ENCODE results near the gene TBX10.

The TBX10 gene

DNA sequence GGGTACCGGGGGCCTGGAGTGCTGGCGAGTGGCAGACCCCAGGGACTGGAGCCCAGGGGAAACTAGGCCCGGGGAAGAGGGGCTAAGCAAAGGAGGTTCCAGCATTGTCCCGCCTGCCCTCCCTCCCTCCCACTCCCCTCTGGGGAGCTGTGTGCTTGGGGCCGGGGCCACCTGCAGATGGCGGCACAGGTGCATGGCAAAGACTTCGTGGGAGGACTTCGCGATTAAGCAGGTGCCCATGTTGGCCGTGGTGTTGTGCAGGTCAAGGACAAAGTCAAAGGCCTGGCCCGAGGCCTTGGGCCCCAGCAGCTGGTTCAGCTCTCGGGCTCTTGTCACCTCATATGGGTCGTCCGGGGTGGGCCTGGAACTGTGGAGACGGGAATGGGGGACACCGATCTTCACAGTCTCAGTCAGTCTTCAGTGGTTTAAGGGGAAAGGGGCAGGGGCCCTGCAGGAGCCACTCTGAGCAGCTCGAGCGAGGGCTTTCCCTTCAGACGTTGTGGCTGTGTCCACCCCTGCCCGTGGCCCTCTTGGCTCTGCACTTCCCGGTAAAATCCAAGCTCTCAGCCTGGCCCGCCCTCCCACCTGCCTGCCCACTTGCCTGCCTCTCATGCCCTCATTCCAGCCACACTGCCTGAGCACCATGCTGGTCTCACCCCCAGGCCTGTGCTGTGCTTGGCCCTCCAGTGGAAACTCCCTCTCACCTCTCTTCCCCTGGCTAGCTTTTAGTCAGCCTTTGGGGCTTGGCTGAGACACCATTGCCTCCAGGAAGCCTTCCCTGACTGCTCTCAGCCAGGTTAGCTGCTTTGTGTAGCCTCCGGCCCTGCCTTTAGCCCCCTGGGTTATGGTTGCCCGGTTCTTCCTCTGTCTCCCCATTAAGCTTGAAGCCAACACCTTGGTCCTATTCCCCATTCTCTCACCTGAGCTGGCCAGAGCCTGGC, 6.2 kb upstream of the TBX10 start:
- H3K4me2 ChIP-seq (ENCODE audit: low read depth, low read length) = peak overlapping the region; percentile 38; the same call in 1 of the 2 replicates
- peak overlapping the region; percentile 59 for H2AFZ ChIP-seq (ENCODE audit: low read length)
- peaks cover 21% of the 10 kb centered on the region for H3F3A ChIP-seq (ENCODE audit: insufficient read depth, low read length)
- H3K27me3 ChIP-seq (replicated peaks; ENCODE audit: insufficient read depth, low read length) = peaks cover 5% of the 10 kb centered on the region; the same call in 1 of the 2 replicates
- no peak overlapping the region for H3K9ac ChIP-seq (ENCODE audit: low read length)
- TF ChIP-seq EZH2 (optimal IDR thresholded peaks at IDR 0.05; ENCODE audit: low read depth, low read length) (no peak), EZH2phosphoT487 (IDR thresholded peaks at IDR 0.05; ENCODE audit: low read length) (no peak)
- TF ChIP-seq, protein P1, sequence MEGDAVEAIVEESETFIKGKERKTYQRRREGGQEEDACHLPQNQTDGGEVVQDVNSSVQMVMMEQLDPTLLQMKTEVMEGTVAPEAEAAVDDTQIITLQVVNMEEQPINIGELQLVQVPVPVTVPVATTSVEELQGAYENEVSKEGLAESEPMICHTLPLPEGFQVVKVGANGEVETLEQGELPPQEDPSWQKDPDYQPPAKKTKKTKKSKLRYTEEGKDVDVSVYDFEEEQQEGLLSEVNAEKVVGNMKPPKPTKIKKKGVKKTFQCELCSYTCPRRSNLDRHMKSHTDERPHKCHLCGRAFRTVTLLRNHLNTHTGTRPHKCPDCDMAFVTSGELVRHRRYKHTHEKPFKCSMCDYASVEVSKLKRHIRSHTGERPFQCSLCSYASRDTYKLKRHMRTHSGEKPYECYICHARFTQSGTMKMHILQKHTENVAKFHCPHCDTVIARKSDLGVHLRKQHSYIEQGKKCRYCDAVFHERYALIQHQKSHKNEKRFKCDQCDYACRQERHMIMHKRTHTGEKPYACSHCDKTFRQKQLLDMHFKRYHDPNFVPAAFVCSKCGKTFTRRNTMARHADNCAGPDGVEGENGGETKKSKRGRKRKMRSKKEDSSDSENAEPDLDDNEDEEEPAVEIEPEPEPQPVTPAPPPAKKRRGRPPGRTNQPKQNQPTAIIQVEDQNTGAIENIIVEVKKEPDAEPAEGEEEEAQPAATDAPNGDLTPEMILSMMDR (IDR thresholded peaks at IDR 0.05; ENCODE audit: low read length) = no peak
- H3K4me1 ChIP-seq (ENCODE audit: low read length) = peaks cover 36% of the 10 kb centered on the region
- H3K36me3 ChIP-seq (replicated peaks; ENCODE audit: insufficient read depth, low read length) = no peaks in the 10 kb centered on the region
- no peaks in the 10 kb centered on the region for H3K79me2 ChIP-seq (ENCODE audit: low read length)
- no peak overlapping the region for H3K4me3 ChIP-seq (ENCODE audit: low read length)
- no peaks in the 10 kb centered on the region for H4K20me1 ChIP-seq (ENCODE audit: insufficient read depth, low read length)
- H3K9me2 ChIP-seq (replicated peaks; ENCODE audit: insufficient read depth, low read length) = no peaks in the 10 kb centered on the region
- H3K9me3 ChIP-seq (replicated peaks; ENCODE audit: insufficient read depth, low read length) = no peaks in the 10 kb centered on the region
- no peak for DNase-seq
- peak overlapping the region; percentile 1; the same call in 1 of the 2 replicates for H3K27ac ChIP-seq (ENCODE audit: low read length)

DNA sequence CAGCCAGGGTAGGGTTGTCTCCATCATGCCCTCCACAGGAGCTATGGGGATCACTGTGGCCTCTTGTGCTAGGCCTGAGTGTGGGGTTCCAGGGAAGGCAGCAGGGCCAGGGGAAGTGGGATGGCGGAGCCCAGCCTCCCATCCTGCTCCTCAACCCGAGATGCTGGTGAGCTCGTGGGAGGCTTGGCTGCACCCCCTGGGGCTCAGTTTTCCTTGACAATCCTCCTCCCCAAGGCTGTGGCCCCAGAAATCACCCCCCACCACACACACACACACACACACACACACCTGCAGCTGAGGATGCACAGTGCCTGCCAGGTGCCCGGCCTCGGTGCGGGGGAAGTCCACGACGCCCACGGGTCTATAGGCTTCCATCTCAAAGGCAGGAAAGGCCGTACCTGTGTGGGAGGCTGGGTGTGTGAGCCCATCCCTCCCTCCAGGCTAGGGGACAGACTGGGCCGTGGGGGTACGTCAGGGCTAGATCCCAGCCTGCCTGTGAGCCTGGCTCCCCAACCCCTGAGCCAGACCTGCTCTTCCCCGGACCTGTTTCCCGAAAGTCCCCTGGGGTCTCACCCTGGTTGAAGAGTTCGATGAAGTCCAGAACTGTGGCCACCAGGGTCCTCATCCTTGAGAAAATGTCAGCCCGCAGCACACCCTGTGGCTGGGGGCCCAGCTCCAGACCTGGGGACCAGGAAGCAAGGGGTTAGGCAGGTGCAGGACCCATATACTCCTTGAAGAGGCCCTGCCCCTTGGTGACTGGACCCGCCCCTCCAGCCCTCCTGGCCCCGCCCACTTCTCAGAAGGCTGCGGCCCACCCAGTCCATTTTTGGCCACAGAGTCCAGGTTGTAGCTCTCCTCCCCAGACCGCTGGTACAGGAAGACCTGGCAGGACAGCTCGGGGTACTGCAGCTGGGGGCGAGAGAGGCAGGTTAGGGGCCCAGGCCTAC, 5.2 kb upstream of the TBX10 start:
- Histone ChIP-seq H4K20me1 (ENCODE audit: insufficient read depth, low read length) (no peaks in the 10 kb centered on the region), H3K4me1 (ENCODE audit: low read length) (peaks cover 38% of the 10 kb centered on the region), H3K4me2 (ENCODE audit: low read depth, low read length) (no peak overlapping the region), H3K4me3 (ENCODE audit: low read length) (no peak overlapping the region), H3K36me3 (replicated peaks; ENCODE audit: insufficient read depth, low read length) (no peaks in the 10 kb centered on the region), H3K79me2 (ENCODE audit: low read length) (no peaks in the 10 kb centered on the region), H2AFZ (ENCODE audit: low read length) (no peak overlapping the region), H3K9ac (ENCODE audit: low read length) (no peak overlapping the region), H3K9me2 (replicated peaks; ENCODE audit: insufficient read depth, low read length) (no peaks in the 10 kb centered on the region), H3K9me3 (replicated peaks; ENCODE audit: insufficient read depth, low read length) (no peaks in the 10 kb centered on the region), H3K27ac (ENCODE audit: low read length) (no peak overlapping the region), H3K27me3 (replicated peaks; ENCODE audit: insufficient read depth, low read length) (peaks cover 12% of the 10 kb centered on the region), H3F3A (ENCODE audit: insufficient read depth, low read length) (peaks cover 15% of the 10 kb centered on the region)
- no peak for DNase-seq
- TF ChIP-seq, protein P1 (IDR thresholded peaks at IDR 0.05; ENCODE audit: low read length) = no peak
- TF ChIP-seq EZH2 (optimal IDR thresholded peaks at IDR 0.05; ENCODE audit: low read depth, low read length) = no peak
- no peak for TF ChIP-seq EZH2phosphoT487 (IDR thresholded peaks at IDR 0.05; ENCODE audit: low read length)

DNA sequence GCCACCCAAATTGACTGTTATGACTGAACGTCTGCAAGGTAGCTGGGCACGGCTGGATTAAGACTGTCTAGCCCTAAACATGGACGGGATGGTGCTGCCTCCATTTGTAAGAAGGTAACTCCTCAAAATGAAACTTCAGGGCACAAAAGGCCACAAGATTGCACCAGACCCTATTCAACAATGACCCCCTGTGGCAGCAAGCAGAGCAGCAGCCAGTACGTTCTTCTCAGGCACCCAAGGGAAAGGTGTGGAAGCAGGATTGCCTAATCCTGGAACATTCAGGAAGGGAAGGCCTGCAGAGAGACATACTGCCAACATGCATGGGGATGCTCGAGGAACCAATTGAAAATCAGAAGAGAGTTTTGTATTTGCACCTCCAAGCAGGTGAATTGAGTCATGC, 4.5 kb upstream of the TBX10 start:
- TF ChIP-seq EZH2 (optimal IDR thresholded peaks at IDR 0.05; ENCODE audit: low read depth, low read length) = no peak
- TF ChIP-seq, protein P1 (IDR thresholded peaks at IDR 0.05; ENCODE audit: low read length) = peak; percentile 38
- Histone ChIP-seq H3K9me3 (replicated peaks; ENCODE audit: insufficient read depth, low read length) (no peaks in the 10 kb centered on the region), H3K4me3 (ENCODE audit: low read length) (no peak overlapping the region), H3K27me3 (replicated peaks; ENCODE audit: insufficient read depth, low read length) (peaks cover 12% of the 10 kb centered on the region), H4K20me1 (ENCODE audit: insufficient read depth, low read length) (no peaks in the 10 kb centered on the region), H3K27ac (ENCODE audit: low read length) (no peak overlapping the region), H3K9ac (ENCODE audit: low read length) (no peak overlapping the region), H3K36me3 (replicated peaks; ENCODE audit: insufficient read depth, low read length) (no peaks in the 10 kb centered on the region), H3F3A (ENCODE audit: insufficient read depth, low read length) (peaks cover 15% of the 10 kb centered on the region), H3K79me2 (ENCODE audit: low read length) (no peaks in the 10 kb centered on the region), H3K4me1 (ENCODE audit: low read length) (peaks cover 32% of the 10 kb centered on the region), H3K9me2 (replicated peaks; ENCODE audit: insufficient read depth, low read length) (no peaks in the 10 kb centered on the region), H3K4me2 (ENCODE audit: low read depth, low read length) (no peak overlapping the region), H2AFZ (ENCODE audit: low read length) (no peak overlapping the region)
- no peak for DNase-seq
